GM10248 (cell line): ENCODE results near the gene BCL2.

ENCODE experiments used
- CTCF ChIA-PET: fragments of 300-600 bp; sonication (Branson Sonifier 250); formaldehyde crosslinking; extraction: SDS; loops from one replicate; lab custom pipeline; 2021; ENCODE audit warnings: antibody characterized with exemption; lab: Yijun Ruan, JAX
- POLR2A ChIA-PET: fragments of 350-650 bp; sonication (Branson Sonifier 250); formaldehyde crosslinking; extraction: SDS; loops from one replicate; lab custom pipeline; 2020; ENCODE audit warnings: antibody characterized with exemption; lab: Yijun Ruan, JAX
- DNase-seq: peaks from one replicate; pipeline ENCODE4 v3.0.0; 2012; ENCODE audit errors: extremely low spot score
- CTCF ChIP-seq: IDR thresholded peaks from 2 replicates; pipeline ENCODE4 v1.5.1; 2012; ENCODE audit warnings: mild to moderate bottlenecking, low read depth; ENCODE audit errors: extremely low read depth, missing control alignments, control extremely low read depth

The BCL2 gene

GRCh38 chr18:63109022-63109421 lies 210.5 kb downstream of the BCL2 start:
- CTCF ChIA-PET: no interaction called here
- TF ChIP-seq CTCF: no peak
- no peak for DNase-seq
- POLR2A ChIA-PET: no interaction called here

DNA sequence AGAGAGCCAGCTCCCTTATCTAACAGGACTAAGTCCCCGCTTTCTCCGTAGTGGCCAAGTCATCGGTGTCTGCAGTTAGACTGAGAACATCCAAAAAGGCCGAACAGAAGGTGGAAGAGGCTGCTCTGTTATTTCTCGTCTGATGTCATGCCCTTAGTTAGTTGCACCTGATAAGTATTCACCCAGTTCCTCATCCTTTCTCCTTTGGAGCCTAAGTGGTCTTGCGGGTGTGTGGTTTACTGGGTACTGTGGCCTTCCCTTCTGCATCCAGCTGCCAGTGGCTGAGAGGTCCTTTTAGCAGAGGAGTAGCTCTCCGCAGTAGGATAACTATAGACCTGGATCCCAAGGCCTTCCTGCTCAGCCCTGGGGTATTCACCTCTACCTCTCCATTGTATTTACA lies 211.6 kb downstream of the BCL2 start:
- no peak for DNase-seq
- CTCF ChIA-PET: interaction anchor here (1.8 to 2.1 kb wide), 3 partner anchors 9 to 210 kb away, joined by 6 to 11 read pairs (median 8); no protein-coding TSS in a partner anchor
- POLR2A ChIA-PET: no interaction called here
- TF ChIP-seq CTCF: no peak

GRCh38 chr18:63107171-63107845 lies 212.3 kb downstream of the BCL2 start:
- POLR2A ChIA-PET: interaction anchor here (0.6 kb wide), 1 partner anchor 8 kb away, joined by 3 read pairs; no protein-coding TSS in a partner anchor
- peak; percentile 45 for DNase-seq
- CTCF ChIA-PET: interaction anchor here (1.0 to 2.1 kb wide), 4 partner anchors 10 to 211 kb away, joined by 4 to 11 read pairs (median 7); no protein-coding TSS in a partner anchor
- TF ChIP-seq CTCF: no peak

GRCh38 chr18:63106727-63107126 lies 212.8 kb downstream of the BCL2 start:
- TF ChIP-seq CTCF: no peak
- peak; percentile 28 for DNase-seq
- POLR2A ChIA-PET: interaction anchor here (0.6 kb wide), 1 partner anchor 8 kb away, joined by 3 read pairs; no protein-coding TSS in a partner anchor
- CTCF ChIA-PET: interaction anchor here (1.0 to 2.1 kb wide), 4 partner anchors 10 to 211 kb away, joined by 4 to 11 read pairs (median 7); no protein-coding TSS in a partner anchor

DNA sequence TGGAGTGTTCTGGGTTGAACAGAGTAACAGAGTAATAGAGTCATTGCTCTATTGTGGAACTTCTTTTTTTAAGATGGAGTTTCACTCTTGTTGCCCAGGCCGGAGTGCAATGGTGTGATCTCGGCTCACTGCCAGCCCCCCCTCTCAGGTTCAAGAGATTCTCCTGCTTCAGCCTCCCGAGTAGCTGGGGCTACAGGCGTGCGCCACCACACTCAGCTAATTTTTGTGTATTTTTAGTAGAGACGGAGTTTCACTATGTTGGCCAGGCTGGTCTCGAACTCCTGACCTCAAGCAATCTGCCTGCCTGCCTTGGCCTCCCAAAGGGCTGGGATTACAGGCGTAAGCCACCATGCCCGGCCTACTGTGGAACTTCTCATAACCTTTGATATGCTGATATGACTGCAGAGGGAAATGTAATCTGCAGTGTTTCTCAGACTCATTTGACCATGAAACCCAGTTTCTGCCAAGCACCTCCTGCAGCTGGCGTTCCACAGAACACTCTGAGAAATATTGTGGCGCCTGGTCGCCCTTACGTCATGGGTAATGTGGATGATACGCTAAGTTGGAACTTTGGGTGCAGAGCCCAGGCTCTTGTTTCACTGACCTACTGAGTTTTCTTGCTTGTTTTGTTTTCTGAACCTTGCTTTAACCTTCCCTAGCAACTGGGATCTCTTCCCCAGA lies 213.8 kb downstream of the BCL2 start:
- POLR2A ChIA-PET: no interaction called here

More for the DNA sequence above, 213.8 kb downstream of the BCL2 start:
- DNase-seq: peak; percentile 46
- CTCF ChIA-PET: interaction anchor here (1.9 kb wide), 1 partner anchor 11 kb away, joined by 8 read pairs; no protein-coding TSS in a partner anchor
- no peak for TF ChIP-seq CTCF
